ENCODE measurements around the gene GLIS1.

DNA sequence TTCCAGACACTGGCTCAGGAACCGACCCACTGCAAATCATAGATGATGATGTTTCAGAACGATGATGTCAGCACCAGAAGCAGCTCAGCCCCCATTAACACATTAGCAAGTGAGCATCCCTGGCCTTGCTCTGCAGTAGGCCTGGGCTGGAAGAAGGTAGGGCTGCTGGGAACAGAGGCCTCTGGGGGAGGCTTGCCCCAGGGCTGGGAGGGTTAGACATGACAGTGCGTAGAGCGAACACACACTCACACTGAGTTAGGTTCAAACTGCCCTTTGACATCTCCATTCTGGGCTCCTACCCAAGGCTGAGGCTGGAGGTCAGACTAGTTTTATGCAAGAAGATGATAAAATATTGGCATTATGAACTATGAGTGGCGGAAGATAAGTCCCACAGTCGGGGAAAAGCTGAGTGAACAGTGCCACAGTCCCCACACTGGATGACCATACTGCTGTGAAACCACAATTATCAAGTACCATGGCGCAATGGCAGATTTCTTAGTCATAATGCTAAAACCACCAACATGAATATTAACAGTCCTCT, 188.7 kb downstream of the GLIS1 start:
- TF ChIP-seq, protein P1, sequence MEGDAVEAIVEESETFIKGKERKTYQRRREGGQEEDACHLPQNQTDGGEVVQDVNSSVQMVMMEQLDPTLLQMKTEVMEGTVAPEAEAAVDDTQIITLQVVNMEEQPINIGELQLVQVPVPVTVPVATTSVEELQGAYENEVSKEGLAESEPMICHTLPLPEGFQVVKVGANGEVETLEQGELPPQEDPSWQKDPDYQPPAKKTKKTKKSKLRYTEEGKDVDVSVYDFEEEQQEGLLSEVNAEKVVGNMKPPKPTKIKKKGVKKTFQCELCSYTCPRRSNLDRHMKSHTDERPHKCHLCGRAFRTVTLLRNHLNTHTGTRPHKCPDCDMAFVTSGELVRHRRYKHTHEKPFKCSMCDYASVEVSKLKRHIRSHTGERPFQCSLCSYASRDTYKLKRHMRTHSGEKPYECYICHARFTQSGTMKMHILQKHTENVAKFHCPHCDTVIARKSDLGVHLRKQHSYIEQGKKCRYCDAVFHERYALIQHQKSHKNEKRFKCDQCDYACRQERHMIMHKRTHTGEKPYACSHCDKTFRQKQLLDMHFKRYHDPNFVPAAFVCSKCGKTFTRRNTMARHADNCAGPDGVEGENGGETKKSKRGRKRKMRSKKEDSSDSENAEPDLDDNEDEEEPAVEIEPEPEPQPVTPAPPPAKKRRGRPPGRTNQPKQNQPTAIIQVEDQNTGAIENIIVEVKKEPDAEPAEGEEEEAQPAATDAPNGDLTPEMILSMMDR (IDR thresholded peaks at IDR 0.05; ENCODE audit: poor library complexity): no peak
- no peak for TF ChIP-seq EZH2 (IDR thresholded peaks at IDR 0.05; ENCODE audit: borderline replicate concordance)
